NCI-H2196 treated with DMSO at 0.1 percent for 48 hours (cell line): ENCODE data around the gene BROX.

Experiments
- DNase-seq: peaks from one replicate; lab custom pipeline; 2025; ENCODE audit not compliant: unreplicated experiment; lab: John Stamatoyannopoulos, UW

The BROX gene

DNA sequence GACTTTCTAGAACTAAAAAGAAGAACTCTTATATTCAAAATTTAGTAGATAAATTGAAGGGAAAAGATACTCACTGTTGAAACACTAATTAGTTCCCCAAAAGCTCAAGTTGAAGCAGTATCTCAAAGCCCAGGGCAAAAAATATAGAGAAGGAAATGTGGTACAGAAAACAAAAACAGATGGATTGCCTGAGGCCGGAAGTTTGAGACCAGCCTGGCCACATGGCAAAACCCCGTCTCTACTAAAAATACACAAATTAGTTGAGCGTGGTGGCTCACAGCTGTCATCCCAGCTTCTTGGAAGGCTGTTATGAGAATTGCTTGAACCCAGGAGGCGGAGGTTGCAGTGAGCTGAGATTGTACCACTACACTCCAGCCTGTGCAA is 60.6 kb downstream of the BROX start:
- DNase-seq, result no peak

DNA sequence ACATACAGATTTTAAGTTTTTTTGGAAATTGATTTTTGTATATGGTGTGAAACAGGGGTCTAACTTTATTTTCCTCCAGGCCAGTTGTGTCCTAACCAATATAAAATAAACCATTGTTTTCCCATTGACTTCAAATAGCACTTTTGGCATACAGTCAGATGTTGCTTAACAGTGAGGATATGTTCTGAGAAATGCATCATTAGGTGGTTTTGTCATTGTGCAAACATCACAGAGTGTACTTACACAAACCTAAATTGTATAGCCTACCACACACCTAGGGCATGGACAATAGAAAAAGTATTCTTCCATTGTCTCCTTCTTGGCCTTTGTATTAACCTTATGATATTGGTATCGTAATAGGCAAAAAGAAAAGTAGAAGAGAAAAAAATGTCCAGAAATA is 65.1 kb downstream of the BROX start:
- no peak for DNase-seq

DNA sequence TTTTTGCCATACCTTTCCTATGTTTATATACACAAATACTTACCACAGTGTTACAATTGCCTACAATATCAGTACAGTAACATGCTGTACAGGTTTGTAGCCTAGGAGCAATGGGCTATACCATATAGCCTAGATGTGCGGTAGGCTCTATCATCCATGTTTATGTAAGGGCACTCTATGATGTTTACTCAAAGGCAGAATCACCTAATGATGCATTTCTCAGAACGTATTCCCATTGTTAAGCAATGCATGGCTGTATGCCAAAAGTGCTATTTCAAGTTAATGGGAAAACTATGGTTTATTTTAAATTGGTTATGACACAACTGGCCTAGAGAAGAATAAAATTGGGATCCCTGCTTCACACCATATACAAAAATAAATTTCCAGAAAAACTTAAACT is 65.6 kb downstream of the BROX start:
- no peak for DNase-seq

DNA sequence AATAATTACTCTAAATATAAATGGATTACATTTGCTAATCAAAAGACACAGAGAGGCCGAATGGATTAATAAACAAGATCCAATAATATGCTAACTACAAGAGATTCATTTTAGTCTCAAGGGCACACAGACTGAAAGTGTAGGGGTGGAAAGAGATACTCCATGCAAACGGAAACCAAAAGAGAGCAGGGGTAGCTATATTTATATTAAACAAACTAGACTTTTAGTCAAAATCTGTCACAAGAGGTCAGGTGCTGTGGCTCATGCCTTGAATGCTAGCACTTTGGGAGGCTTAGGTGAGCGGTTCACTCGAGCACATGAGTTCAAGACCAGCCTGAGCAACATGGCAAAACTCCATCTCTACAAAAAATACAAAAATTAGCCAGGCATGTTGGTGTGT is 68.9 kb downstream of the BROX start:
- DNase-seq, result no peak

DNA sequence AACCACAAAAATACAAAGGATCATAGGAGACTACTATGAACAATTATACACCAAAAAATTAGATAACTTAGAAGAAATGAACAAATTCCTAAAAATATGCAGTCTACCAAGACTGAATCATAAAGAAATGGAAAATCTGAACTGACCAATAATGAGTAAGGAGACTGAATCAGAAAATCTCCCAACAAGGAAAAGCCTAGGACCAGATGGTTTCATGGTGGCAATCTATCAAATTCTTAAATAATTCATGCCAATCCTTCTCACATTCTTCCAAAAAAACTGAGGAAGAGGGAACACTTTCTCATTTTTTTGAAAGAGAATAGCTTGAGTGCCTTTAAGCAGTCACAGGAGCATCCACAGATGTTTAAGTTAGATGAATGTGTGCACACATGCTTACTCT is 70.7 kb downstream of the BROX start:
- DNase-seq, result no peak

DNA sequence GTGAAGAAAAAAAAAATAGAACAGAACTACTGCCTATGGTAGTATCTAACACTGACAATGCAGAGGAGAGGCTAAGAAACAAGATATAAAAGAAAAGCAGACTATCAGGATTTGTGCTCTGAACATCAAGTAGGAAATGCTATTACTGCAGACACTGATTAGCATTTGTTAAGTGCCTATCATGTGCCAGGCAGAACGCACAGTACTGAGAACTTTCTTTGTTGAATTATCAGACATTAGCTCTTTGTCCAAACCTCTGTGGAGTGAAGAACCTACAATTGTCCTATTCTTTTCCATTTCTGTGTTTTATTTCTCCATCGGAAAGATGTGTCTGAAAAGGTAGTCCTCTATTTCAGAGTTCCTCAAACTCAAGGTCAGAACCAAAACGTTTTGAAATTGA is 72.0 kb downstream of the BROX start:
- DNase-seq, result no peak
